Gastroesophageal sphincter (tissue), 4 donors: Measurements from ENCODE around the gene TFDP2. TPM values are rescaled to one million over a fixed set of nuclear protein-coding genes. Genes with fewer than 3 reads are reported as not detected.
"Not testable (repeated sequence)": the region's sequence is repeated elsewhere in the genome, so short reads cannot be mapped to it uniquely, and the experiment has no call there.

Source experiments
- ATAC-seq: fragments of 150-250 bp; one replicate; pipeline ENCODE4 v1.9.1; 2016; ENCODE audit warnings: mild to moderate bottlenecking, moderate library complexity
- H3K27ac ChIP-seq, 4 donors: fragments of 200-600 bp; sonication (generic) in 3 of 4; 1 replicate in 3 of 4; 2 replicates in 1 of 4; pipeline ENCODE4 v1.5.1; 2016 to 2019
- H3K27me3 ChIP-seq: fragments of 200-600 bp; sonication (generic); one replicate; pipeline ENCODE4 v1.5.1; 2019
- H3K36me3 ChIP-seq, 2 donors: fragments of 200-600 bp; sonication (generic); one replicate each; pipeline ENCODE4 v1.5.1; 2019; ENCODE audit warnings: control low read depth in 1 of 2
- H3K4me1 ChIP-seq, 3 donors: fragments of 200-600 bp; sonication (generic); 1 replicate in 2 of 3; 2 replicates in 1 of 3; pipeline ENCODE4 v1.5.1; 2016 to 2019; ENCODE audit warnings: control low read depth in 2 of 3
- H3K4me3 ChIP-seq, 2 donors: fragments of 200-600 bp; sonication (generic); one replicate each; pipeline ENCODE4 v1.5.1; 2019; ENCODE audit warnings: mild to moderate bottlenecking in 1 of 2, moderate library complexity in 1 of 2
- H3K9me3 ChIP-seq, 3 donors: fragments of 200-600 bp; sonication (generic); one replicate each; pipeline ENCODE4 v1.5.1; 2017 to 2019; ENCODE audit warnings: control low read depth in 2 of 3
- CTCF ChIP-seq, 4 experiments: fragments of 200-600 bp in 2 of 4; fragments of 450-650 bp in 2 of 4; sonication (generic) in 1 of 4; IDR thresholded peaks; one replicate each; pipeline ENCODE4 v1.5.1; 2017 to 2019; ENCODE audit warnings: antibody characterized with exemption in 4 of 4, mild to moderate bottlenecking in 2 of 4, moderate library complexity in 2 of 4
- EP300 ChIP-seq: sonication (generic); formaldehyde crosslinking; IDR thresholded peaks from one replicate; pipeline ENCODE4 v1.6.1; 2017; ENCODE audit warnings: antibody characterized with exemption, mild to moderate bottlenecking
- POLR2A ChIP-seq, 2 donors: fragments of 450-650 bp; IDR thresholded peaks; one replicate each; pipeline ENCODE4 v1.6.1; 2017; ENCODE audit warnings: antibody characterized with exemption in 2 of 2, mild to moderate bottlenecking in 2 of 2, moderate library complexity in 1 of 2
- POLR2AphosphoS5 ChIP-seq: sonication (generic); formaldehyde crosslinking; IDR thresholded peaks from one replicate; pipeline ENCODE4 v1.6.1; 2017; ENCODE audit warnings: antibody characterized with exemption
- WGBS, 2 donors: methylation state at CpG; one replicate each; pipeline ENCODE4 v1.1.5; 2018; ENCODE audit warnings: low coverage in 1 of 2; 5-methylcytosine and 5-hydroxymethylcytosine counted together
- total RNA-seq, 4 donors: library from RNA; depleted of rRNA; stranded (reverse); fragments of >200 nt; gene quantifications; one replicate each; pipeline ENCODE4 v1.1.0, GENCODE V29; 2016

The TFDP2 gene
- total RNA-seq, 4 donors from 2014 or later, result 56.2 to 267 (median 108) TPM

GRCh38 chr3:142105991-142106390, 43.4 kb downstream of the TFDP2 start:
- no peak overlapping the region for H3K4me3 ChIP-seq
- TF ChIP-seq POLR2AphosphoS5, result no peak
- TF ChIP-seq POLR2A (IDR thresholded peaks at IDR 0.05), result no peak
- TF ChIP-seq CTCF (IDR thresholded peaks at IDR 0.05), result no peak
- TF ChIP-seq EP300, result no peak
- no peaks in the 10 kb centered on the region for H3K36me3 ChIP-seq
- no peak for ATAC-seq
- WGBS, 2 donors, result 58 to 75% methylated on average over 1 of the region's 1 CpG
- no peak overlapping the region for H3K27ac ChIP-seq
- H3K27me3 ChIP-seq, result no peaks in the 10 kb centered on the region
- peaks cover 0 to 5% (median 0%) of the 10 kb centered on the region in 3 donors for H3K4me1 ChIP-seq
- no peaks in the 10 kb centered on the region for H3K9me3 ChIP-seq

GRCh38 chr3:142104763-142105162, 44.6 kb downstream of the TFDP2 start:
- WGBS, 2 donors, result 86 to 87% methylated on average over 3 of the region's 3 CpGs
- Histone ChIP-seq H3K4me1 (peaks cover 0 to 5% (median 0%) of the 10 kb centered on the region in 3 donors), H3K4me3 (no peak overlapping the region), H3K36me3 (no peaks in the 10 kb centered on the region), H3K9me3 (no peaks in the 10 kb centered on the region), H3K27ac (no peak overlapping the region), H3K27me3 (no peaks in the 10 kb centered on the region)
- TF ChIP-seq POLR2AphosphoS5 (no peak), CTCF (IDR thresholded peaks at IDR 0.05) (no peak), POLR2A (IDR thresholded peaks at IDR 0.05) (no peak), EP300 (no peak)
- ATAC-seq, result no peak

GRCh38 chr3:142098964-142099363, 50.4 kb downstream of the TFDP2 start:
- H3K27ac ChIP-seq, result no peak overlapping the region
- no peaks in the 10 kb centered on the region for H3K4me1 ChIP-seq
- TF ChIP-seq EP300 (no peak), POLR2AphosphoS5 (no peak), CTCF (IDR thresholded peaks at IDR 0.05) (no peak), POLR2A (IDR thresholded peaks at IDR 0.05) (no peak)
- H3K4me3 ChIP-seq, result no peak overlapping the region
- H3K9me3 ChIP-seq, result no peaks in the 10 kb centered on the region
- no peak for ATAC-seq
- H3K36me3 ChIP-seq, result no peaks in the 10 kb centered on the region
- no peaks in the 10 kb centered on the region for H3K27me3 ChIP-seq

GRCh38 chr3:142097099-142097843, 52.1 kb downstream of the TFDP2 start:
- Histone ChIP-seq H3K4me1 (no peaks in the 10 kb centered on the region), H3K4me3 (no peak overlapping the region), H3K9me3 (no peaks in the 10 kb centered on the region), H3K36me3 (no peaks in the 10 kb centered on the region), H3K27ac (no peak overlapping the region), H3K27me3 (no peaks in the 10 kb centered on the region)
- ATAC-seq, result no peak
- no peak for TF ChIP-seq EP300
- TF ChIP-seq POLR2A (IDR thresholded peaks at IDR 0.05), result no peak
- no peak for TF ChIP-seq POLR2AphosphoS5
- TF ChIP-seq CTCF (IDR thresholded peaks at IDR 0.05), result no peak
- WGBS, 2 donors, result 94 to 100% methylated on average over 1 to 3 of the region's 4 CpGs

GRCh38 chr3:142095841-142096240, 53.5 kb downstream of the TFDP2 start:
- Histone ChIP-seq H3K4me3 (no peak overlapping the region), H3K27ac (no peak overlapping the region), H3K36me3 (no peaks in the 10 kb centered on the region), H3K4me1 (no peaks in the 10 kb centered on the region), H3K27me3 (no peaks in the 10 kb centered on the region), H3K9me3 (no peaks in the 10 kb centered on the region)
- WGBS, 2 donors, result 82 to 83% methylated on average over 2 of the region's 2 CpGs
- ATAC-seq, result no peak
- no peak for TF ChIP-seq POLR2A (IDR thresholded peaks at IDR 0.05)
- no peak for TF ChIP-seq EP300
- no peak for TF ChIP-seq POLR2AphosphoS5
- TF ChIP-seq CTCF (IDR thresholded peaks at IDR 0.05), result no peak

- H3K9me3 ChIP-seq, H3K27ac ChIP-seq, H3K4me3 ChIP-seq, H3K4me1 ChIP-seq, H3K36me3 ChIP-seq, H3K27me3 ChIP-seq, ATAC-seq: not testable (repeated sequence)
- 80 to 96% methylated on average over 3 to 5 of the region's 5 CpGs for WGBS, 2 donors
Measured at GRCh38 chr3:142088925-142089324, 60.4 kb downstream of the TFDP2 start.
